DMS153 (cell line): ENCODE results near the gene TCF20.

Experiments
- DNase-seq: peaks from one replicate; lab custom pipeline; 2025; lab: John Stamatoyannopoulos, UW

Gene TCF20

GRCh38 chr22:42261296-42261695 lies 9.2 kb downstream of the TCF20 start:
- no peak for DNase-seq

GRCh38 chr22:42258126-42258525 lies 12.3 kb downstream of the TCF20 start:
- no peak for DNase-seq

DNA sequence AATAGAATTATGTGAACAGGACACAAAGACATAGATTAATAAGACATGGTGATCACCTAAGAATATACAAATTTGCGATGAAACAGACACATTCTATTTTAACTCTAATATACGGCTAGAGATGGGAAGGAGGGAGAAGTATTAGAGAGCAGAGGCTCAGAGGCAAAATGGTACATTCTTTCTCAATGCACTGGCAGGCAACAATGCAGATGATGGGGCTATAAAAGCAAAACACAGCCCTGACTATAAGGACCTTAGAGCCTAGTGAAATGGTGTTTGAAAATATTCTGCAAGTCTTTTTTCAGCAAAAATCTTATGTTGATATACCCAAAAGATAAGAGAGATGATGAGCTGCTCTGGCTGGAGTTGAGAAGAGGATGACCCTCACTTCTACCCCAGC lies 13.1 kb downstream of the TCF20 start:
- no peak for DNase-seq

DNA sequence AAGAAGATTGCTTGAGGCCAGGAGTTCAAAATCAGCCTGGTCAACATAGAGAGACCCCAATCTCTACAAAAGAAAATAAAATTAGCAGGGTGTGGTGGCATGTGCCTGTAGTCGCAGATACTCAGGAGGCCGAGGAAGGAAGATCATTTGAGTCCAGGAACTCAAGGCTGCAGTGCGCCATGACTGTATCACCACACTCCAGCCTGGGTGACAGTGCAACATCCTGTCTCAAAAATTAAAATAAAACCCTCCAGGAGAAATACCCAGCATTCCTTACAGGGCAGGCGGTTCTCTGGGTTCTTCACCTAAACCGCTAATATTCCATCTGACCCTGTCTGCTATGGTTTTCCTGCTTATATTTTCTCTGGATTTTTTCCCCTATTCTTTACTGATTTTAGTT lies 13.5 kb downstream of the TCF20 start:
- DNase-seq, result no peak

DNA sequence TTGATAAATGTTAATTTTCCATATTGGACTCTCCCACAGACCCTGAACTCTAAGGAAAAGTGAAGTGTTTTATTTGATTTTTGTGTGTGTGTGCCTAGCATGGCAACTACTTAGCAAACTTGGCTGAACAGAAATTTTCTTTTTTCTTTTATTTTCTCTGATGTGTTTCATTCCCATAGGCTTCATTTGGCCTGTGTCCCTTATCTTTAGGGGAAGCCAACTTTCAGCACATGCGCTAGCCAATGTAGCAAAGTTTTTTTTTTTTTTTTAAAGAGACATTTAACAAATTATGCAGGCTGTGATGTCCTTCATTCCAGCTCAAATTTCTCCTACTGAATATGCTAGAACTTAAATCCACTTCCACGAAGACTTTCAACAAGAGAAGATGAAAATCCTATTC lies 14.2 kb downstream of the TCF20 start:
- no peak for DNase-seq

DNA sequence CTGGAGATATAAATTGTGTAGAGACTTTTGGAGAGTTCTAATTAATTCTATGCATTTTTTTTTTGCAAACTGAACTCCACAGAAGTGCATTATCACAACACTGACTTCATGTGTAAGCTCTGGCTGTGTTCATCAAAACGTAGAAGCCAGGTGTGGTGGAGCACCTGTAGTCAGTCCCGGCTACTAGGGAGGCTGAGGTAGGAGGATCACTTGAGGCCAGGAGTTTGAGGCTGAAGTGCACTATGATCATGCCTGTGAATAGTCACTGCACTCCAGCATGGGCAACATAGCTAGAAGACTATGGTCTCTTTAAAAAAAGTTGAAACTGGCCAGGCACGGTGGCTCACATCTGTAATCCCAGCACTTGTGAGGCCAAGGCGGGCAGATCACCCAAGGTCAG lies 20.6 kb downstream of the TCF20 start:
- DNase-seq, result no peak

DNA sequence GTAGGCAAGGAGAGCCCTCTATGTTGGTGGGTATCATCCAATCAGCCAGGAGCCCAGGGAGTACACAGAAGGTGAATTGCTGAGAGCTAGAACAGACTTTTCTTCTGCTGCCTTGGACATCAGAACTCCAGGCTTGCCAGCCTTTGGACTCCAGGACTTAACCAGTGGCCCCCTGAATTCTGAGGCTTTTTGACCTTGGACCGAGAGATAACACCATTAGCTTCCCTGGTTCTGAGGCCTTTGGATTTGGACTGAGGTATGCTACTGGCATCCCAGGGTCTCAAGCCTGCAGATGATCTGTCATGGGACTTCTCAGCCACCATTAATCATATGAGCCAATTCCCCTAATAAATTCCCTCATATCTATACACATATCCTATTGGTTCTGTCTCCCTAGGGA lies 21.5 kb downstream of the TCF20 start:
- DNase-seq, result no peak

GRCh38 chr22:42247596-42247995 lies 22.9 kb downstream of the TCF20 start:
- DNase-seq, result no peak

DNA sequence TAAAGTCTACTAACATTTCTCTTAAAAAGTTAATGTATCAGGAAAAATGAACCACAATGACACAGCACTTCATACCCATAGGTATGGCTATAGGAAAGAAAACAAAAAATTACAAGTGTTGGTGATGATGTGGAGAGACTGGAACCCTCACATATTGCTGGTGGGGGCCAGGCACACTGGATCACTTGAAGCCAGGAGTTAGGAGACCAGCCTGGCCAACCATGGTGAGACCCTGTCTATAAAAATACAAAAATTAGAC lies 26.7 kb downstream of the TCF20 start:
- no peak for DNase-seq

DNA sequence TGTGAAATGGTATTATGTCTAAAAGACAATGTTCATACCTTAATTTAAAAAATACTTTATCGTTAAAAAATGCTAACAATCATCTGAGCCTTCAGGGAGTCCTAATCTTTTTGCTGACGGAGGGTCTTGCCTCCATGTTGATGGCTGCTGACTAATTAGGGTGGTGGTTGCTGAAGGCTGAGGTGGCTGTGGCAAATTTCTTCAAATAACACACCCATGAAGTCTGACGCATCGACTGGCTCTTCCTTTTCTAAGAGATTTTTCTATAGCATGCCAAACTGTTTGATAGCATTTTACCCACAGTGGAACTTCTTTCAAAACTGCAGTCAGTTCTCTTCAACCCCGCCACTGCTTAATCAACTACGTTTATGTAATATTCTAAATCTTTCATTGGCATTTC lies 33.6 kb downstream of the TCF20 start:
- no peak for DNase-seq

DNA sequence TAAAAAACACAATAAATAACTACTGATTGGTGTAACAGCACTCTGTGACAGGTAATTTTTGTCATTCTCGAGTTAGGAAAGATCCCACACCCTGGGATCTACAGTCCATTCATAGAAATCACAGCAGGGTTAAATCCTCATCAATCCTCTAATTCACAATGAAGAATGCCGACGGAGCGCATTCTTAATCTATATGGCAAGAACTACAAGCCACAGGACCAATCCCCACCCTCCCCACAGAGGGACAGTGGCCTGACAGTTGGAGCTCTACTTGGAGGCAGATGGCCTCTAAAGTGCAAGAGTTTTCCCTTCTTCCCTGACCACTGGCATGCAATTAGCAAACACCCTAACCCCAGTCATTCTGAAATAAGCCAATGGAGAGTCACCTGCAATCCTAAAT lies 34.2 kb downstream of the TCF20 start:
- no peak for DNase-seq

DNA sequence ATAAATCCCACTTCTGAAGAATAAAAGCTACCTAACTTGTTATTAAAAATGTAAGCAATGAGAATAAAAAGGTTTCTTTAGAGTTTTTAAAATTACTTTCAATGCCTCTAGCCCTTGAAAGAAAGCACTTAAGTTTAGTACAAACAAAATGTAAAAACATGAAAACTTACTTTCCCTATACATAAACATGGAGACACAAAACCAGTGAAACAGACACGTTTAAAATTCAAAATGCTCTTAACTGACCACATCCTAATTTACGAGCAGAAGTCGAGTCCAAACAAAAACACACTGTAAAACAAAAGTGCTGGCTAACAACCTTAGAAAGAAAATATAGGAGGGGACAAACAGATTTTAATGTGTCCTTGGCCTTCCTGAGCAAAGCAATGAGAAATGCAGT lies 36.6 kb downstream of the TCF20 start:
- DNase-seq, result no peak

GRCh38 chr22:42231929-42232328 lies 38.5 kb downstream of the TCF20 start:
- no peak for DNase-seq

- no peak for DNase-seq
Measured at GRCh38 chr22:42229455-42230149, 40.9 kb downstream of the TCF20 start.

DNA sequence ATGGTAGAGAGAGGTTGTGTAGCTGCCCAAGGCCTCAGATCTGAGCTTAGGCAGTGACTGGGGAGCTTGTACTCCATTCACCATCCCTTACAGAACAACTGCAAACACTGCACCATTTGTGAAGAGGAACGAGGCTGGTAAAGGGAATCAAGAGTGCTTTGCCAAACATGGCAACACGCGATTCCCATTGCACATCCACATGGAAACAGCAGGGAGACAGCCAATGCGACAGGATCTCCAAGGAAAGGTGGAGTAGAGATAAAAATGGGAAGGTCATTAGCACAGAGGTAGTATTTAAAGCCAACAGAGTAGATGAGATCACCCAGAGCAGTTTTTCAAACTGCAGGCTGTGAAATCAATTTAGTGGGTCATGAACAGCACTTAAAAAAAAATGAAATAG lies 42.0 kb downstream of the TCF20 start:
- DNase-seq, result peak; percentile 64

- no peak for DNase-seq
Measured at GRCh38 chr22:42227435-42227834, 43.0 kb downstream of the TCF20 start.

- no peak for DNase-seq
Measured at GRCh38 chr22:42225841-42226240, 44.6 kb downstream of the TCF20 start.

DNA sequence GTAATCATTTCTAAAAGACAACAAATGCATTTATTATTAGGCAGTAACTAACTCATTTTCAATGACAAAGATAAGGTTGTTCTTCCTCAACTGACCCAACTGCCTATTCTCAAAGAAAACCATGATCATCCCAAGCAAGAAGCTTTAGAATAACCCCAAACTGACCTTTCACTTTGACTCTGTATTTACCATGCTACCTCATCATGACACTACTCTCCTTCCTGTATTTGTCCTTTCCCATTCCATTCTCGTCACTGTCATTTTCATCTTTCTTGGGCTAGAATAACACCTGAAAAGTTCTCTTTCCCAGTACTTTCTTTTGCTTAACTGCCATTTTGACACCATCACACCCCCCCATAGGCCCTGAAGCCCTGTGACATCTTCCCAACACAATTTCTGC lies 48.3 kb downstream of the TCF20 start:
- DNase-seq, result no peak
